ENCODE data around the gene RPS24. TPM values are rescaled to one million over a fixed set of nuclear protein-coding genes. Genes with fewer than 3 reads are reported as not detected.

RPS24 gene
- total RNA-seq, 1 experiment from 2014 or later, result 1,301 TPM

DNA sequence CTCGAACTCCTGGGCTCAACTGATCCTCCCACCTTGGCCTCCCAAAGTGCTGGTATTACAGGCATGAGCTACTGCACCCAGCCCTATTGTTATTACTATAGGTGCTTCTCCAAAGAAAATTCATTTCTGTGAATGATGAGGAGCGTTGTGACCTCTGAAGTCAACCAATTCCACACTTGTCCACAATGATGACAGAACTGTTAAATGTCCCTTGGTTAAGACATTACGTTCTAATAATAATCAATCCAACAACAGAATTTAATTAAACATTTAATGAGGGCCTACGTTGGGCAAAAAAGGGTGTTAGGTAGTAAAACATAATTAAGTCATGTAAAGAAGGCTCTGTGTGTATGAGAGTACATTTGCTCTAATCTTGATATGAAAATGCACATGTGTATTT lies 22.6 kb upstream of the RPS24 start:
- Histone ChIP-seq H3K36me3 (replicated peaks; ENCODE audit: control insufficient read depth, insufficient read depth, low read length) (peaks cover 44% of the 10 kb centered on the region), H3K27me3 (ENCODE audit: control insufficient read depth, insufficient read depth, low read length) (no peaks in the 10 kb centered on the region), H3K4me3 (ENCODE audit: insufficient read depth, low read depth, low read length) (no peak overlapping the region)
- DNase-seq, result no peak

DNA sequence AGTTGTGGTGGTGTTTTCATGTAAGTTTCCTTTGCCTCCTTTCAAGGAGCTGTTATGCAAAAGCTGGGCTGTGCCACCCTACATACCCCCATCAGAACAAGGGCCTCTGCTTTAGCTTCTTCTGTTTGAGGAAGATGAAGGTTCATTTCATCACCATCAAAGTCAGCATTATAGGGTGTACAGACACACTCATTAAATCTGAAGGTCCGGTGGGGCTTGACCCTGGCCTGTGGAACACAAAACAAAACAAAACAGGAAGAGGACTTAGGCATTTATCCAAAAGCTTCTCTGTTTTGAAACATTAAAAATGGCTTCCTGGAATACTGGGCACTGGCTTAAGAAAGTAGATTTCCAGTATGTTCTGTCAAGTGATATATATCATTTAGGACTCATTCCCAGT lies 20.1 kb upstream of the RPS24 start:
- Histone ChIP-seq H3K27me3 (ENCODE audit: control insufficient read depth, insufficient read depth, low read length) (no peaks in the 10 kb centered on the region), H3K36me3 (replicated peaks; ENCODE audit: control insufficient read depth, insufficient read depth, low read length) (peaks cover 43% of the 10 kb centered on the region), H3K4me3 (ENCODE audit: insufficient read depth, low read depth, low read length) (no peak overlapping the region)
- DNase-seq, result no peak

- H3K27me3 ChIP-seq (ENCODE audit: control insufficient read depth, insufficient read depth, low read length), result no peaks in the 10 kb centered on the region
- no peak for DNase-seq
- H3K36me3 ChIP-seq (replicated peaks; ENCODE audit: control insufficient read depth, insufficient read depth, low read length), result peaks cover 42% of the 10 kb centered on the region
- H3K4me3 ChIP-seq (ENCODE audit: insufficient read depth, low read depth, low read length), result no peak overlapping the region
Measured at GRCh38 chr10:78015546-78015945, 18.1 kb upstream of the RPS24 start.

GRCh38 chr10:78017856-78018255 lies 15.8 kb upstream of the RPS24 start:
- Histone ChIP-seq H3K36me3 (replicated peaks; ENCODE audit: control insufficient read depth, insufficient read depth, low read length) (peaks cover 48% of the 10 kb centered on the region), H3K27me3 (ENCODE audit: control insufficient read depth, insufficient read depth, low read length) (no peaks in the 10 kb centered on the region), H3K4me3 (ENCODE audit: insufficient read depth, low read depth, low read length) (no peak overlapping the region)
- no peak for DNase-seq

DNA sequence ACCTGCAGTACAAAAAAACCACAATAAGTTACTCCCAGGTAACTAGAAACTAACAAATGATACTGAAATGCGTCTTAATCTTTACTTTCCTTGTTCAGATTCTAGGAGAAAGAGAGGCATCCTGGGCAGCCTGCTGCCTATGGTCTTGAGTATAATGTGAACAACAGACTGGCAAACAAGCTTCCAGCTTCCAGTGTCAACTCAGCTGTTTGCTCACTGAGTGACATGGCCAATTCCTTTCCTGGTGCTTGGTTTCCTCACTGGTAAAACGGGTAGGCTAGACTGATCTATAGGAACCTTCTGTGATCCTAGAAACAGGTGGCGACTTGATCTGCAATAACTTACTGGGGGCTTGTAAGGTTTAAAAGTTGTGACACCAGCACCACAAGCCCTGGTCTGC lies 14.4 kb upstream of the RPS24 start:
- Histone ChIP-seq H3K36me3 (replicated peaks; ENCODE audit: control insufficient read depth, insufficient read depth, low read length) (peaks cover 52% of the 10 kb centered on the region), H3K27me3 (ENCODE audit: control insufficient read depth, insufficient read depth, low read length) (no peaks in the 10 kb centered on the region), H3K4me3 (ENCODE audit: insufficient read depth, low read depth, low read length) (no peak overlapping the region)
- no peak for DNase-seq

DNA sequence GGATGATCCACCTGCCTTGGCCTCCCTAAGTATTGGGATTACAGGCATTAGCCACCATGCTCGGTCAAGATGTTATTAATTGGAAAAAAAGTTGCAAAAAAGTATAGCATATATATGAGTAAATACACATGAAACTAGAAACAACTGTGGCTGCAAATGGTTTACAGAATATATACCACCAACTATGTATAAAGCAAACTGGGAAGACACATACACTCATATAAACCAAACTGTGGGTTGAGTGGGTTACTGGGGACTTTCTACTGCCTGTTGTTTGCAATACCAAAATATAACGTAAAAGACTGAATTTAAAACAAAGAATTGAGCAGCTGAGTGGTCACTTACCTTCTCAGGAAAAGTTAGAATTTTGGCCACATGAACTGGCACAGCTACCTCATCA lies 12.5 kb upstream of the RPS24 start:
- Histone ChIP-seq H3K36me3 (replicated peaks; ENCODE audit: control insufficient read depth, insufficient read depth, low read length) (peaks cover 65% of the 10 kb centered on the region), H3K27me3 (ENCODE audit: control insufficient read depth, insufficient read depth, low read length) (no peaks in the 10 kb centered on the region), H3K4me3 (ENCODE audit: insufficient read depth, low read depth, low read length) (no peak overlapping the region)
- no peak for DNase-seq

DNA sequence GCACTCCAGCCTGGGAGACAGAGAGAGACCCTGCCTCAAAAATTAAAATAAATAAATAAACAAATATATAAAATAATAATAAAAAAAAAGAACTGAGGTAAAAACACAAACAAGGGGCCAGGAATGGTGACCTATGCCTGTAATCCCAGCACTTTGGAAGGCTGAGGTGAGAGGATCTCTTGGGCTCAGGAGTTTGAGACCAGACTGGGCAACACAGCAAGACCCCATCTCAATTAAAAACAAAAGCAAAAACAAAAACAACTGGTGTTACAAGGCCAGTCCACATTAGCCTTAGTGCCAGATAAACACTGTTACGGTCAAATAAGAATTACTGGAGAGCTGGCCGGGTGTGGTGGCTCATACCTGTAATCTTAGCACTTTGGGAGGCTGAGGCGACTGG lies 9.9 kb upstream of the RPS24 start:
- H3K27me3 ChIP-seq (ENCODE audit: control insufficient read depth, insufficient read depth, low read length), result no peaks in the 10 kb centered on the region

DNA sequence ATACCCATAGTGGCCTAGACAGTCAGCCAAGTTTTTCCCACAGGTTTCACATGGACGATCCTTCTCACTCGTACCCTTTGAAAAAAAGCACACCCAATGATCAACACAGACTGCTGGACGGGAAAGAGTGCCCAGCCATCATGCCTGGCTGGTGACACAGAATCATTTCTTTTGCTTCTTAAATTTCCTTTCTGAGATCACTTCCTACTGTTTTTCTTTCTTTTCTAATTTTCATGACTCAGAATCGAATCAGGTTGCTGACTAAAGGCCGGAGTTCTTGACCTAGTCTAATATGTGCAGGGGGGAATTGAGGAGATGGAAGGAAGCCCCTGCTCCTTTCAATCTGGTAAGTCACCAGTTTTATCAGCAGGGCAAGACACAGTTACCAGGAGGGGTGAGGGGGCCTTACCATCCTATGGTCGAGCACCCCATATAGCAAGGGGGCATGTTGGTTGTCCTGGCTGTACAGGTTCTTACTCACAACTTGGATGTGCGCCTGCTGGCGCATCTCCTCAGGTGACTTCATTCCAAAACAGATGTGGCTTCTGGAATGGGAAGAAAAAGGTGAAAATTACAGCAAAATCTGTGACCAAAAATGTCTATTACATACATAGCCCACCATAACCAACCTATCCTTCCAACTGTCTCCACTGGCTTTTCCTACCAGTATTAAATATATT lies 7.8 kb upstream of the RPS24 start:
- Histone ChIP-seq H3K27me3 (ENCODE audit: control insufficient read depth, insufficient read depth, low read length) (no peaks in the 10 kb centered on the region), H3K4me3 (ENCODE audit: insufficient read depth, low read depth, low read length) (no peak overlapping the region), H3K36me3 (replicated peaks; ENCODE audit: control insufficient read depth, insufficient read depth, low read length) (peaks cover 45% of the 10 kb centered on the region)
- DNase-seq, result no peak

More for the DNA sequence above, 9.9 kb upstream of the RPS24 start:
- H3K4me3 ChIP-seq (ENCODE audit: insufficient read depth, low read depth, low read length), result no peak overlapping the region
- DNase-seq, result no peak
- H3K36me3 ChIP-seq (replicated peaks; ENCODE audit: control insufficient read depth, insufficient read depth, low read length), result peaks cover 56% of the 10 kb centered on the region

GRCh38 chr10:78028438-78029268 lies 5.0 kb upstream of the RPS24 start:
- peak overlapping the region; percentile 96 for H3K4me3 ChIP-seq (ENCODE audit: insufficient read depth, low read depth, low read length)
- H3K36me3 ChIP-seq (replicated peaks; ENCODE audit: control insufficient read depth, insufficient read depth, low read length), result peaks cover 24% of the 10 kb centered on the region
- no peaks in the 10 kb centered on the region for H3K27me3 ChIP-seq (ENCODE audit: control insufficient read depth, insufficient read depth, low read length)
- no peak for DNase-seq

DNA sequence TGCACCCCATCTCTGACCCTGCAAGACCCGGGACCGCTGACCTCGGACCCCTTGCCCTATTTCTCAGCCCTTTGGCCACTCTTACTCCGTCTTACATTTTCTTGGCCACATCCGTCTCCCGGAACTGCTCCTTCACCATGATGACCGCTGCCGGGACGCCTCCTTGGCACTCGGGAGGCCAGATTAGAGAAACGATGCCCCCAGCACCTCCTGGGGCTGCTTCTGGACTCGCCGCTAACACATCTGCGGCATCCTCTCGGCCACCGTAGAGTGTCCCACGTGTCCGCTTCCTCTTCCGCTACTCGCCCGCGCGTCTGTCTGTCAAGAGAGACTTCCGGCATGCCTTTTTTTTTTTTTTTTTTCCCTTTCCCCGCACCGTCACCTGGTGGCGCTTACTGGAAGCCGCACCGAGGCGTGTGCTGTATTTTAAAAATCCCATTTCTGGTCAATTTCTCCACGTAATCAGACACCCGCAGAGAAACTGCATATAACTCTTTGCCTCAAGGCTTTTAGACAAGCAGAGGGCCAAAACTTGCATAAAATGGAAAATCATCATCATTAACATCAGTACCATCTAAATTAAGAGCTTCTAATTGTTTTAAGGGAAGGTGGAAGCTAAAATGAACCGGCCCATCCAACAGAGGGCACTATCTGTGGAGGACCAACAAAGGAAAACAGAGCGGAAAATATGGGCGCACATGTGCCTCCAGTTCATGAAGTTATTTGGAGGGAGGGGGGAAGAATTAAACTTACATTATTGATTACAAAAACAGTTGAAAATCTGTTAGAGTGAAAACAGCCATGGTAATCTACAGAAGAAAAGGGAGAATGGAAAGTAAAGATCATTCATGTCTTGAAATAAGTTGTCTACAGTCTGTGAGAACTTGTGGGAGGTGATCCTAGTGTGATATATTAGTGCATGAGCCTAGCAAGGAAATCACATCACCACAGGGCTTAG lies 4.1 kb upstream of the RPS24 start, which contains the start of gene POLR3A:
Gene POLR3A, minus strand, starts transcription at position 247 of the 958 bp plus-strand sequence. Its CDS starts 108 bp downstream, at position 139.
- Histone ChIP-seq H3K36me3 (replicated peaks; ENCODE audit: control insufficient read depth, insufficient read depth, low read length) (peaks cover 17% of the 10 kb centered on the region), H3K4me3 (ENCODE audit: insufficient read depth, low read depth, low read length) (peak within 1 kb of the TSS; percentile 96), H3K27me3 (ENCODE audit: control insufficient read depth, insufficient read depth, low read length) (no peaks in the 10 kb centered on the region)
- DNase-seq, result peak; percentile 91

DNA sequence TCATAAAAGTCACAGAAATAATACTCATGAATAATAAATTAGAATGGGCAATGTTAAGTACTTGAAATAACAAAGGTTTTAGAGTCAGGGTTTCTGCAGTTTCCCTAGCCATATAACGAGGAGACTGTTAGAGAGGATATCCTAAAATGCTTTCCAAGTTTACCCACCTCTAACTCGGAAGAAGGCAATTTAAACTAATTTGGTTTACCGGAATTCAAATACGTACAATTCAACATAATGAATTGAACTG lies 351 bp upstream of the RPS24 start:
- H3K36me3 ChIP-seq (replicated peaks; ENCODE audit: control insufficient read depth, insufficient read depth, low read length), result peaks cover 29% of the 10 kb centered on the region
- H3K4me3 ChIP-seq (ENCODE audit: insufficient read depth, low read depth, low read length), result peak overlapping the region; percentile 35
- H3K27me3 ChIP-seq (ENCODE audit: control insufficient read depth, insufficient read depth, low read length), result no peaks in the 10 kb centered on the region
- no peak for DNase-seq

DNA sequence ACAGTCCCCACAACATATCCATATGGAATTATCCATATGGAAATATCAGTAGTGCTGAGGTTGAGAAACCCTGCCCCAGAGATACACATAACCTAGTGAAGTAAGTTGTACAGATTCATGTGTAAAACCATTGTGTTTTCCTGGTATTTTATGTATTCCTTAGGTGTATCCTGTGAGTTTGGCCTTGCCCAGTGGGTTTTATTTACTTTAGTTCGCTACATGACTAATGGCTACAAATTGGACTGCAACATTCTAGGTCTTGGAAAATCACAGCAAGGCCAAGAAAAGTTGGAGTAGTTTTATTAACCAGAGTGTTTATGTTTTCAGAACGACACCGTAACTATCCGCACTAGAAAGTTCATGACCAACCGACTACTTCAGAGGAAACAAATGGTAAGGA lies 1.4 kb downstream of the RPS24 start:
- DNase-seq, result no peak
- Histone ChIP-seq H3K27me3 (ENCODE audit: control insufficient read depth, insufficient read depth, low read length) (no peaks in the 10 kb centered on the region), H3K4me3 (ENCODE audit: insufficient read depth, low read depth, low read length) (peak overlapping the region; percentile 92), H3K36me3 (replicated peaks; ENCODE audit: control insufficient read depth, insufficient read depth, low read length) (peaks cover 40% of the 10 kb centered on the region)

- no peak for DNase-seq
- Histone ChIP-seq H3K36me3 (replicated peaks; ENCODE audit: control insufficient read depth, insufficient read depth, low read length) (peaks cover 44% of the 10 kb centered on the region), H3K27me3 (ENCODE audit: control insufficient read depth, insufficient read depth, low read length) (no peaks in the 10 kb centered on the region), H3K4me3 (ENCODE audit: insufficient read depth, low read depth, low read length) (no peak overlapping the region; the same call in 1 of the 2 replicates)
Measured at GRCh38 chr10:78035437-78035836, 1.8 kb downstream of the RPS24 start.

GRCh38 chr10:78035933-78036583 lies 2.4 kb downstream of the RPS24 start:
- H3K36me3 ChIP-seq (replicated peaks; ENCODE audit: control insufficient read depth, insufficient read depth, low read length), result peaks cover 50% of the 10 kb centered on the region
- H3K27me3 ChIP-seq (ENCODE audit: control insufficient read depth, insufficient read depth, low read length), result no peaks in the 10 kb centered on the region
- DNase-seq, result no peak
- H3K4me3 ChIP-seq (ENCODE audit: insufficient read depth, low read depth, low read length), result no peak overlapping the region
